IPS-18a (cell line): ENCODE results near the gene MMP13.
"Not testable (repeated sequence)": the region's sequence is repeated elsewhere in the genome, so short reads cannot be mapped to it uniquely, and the experiment has no call there.

Source experiments
- H3K27ac ChIP-seq: one replicate; pipeline ENCODE4 v1.5.1; 2013; ENCODE audit warnings: low read length
- H3K27me3 ChIP-seq: one replicate; pipeline ENCODE4 v1.6.1; 2013; ENCODE audit warnings: mild to moderate bottlenecking, low read length; ENCODE audit not compliant: control insufficient read depth, insufficient read depth
- H3K36me3 ChIP-seq: one replicate; pipeline ENCODE4 v1.6.1; 2013; ENCODE audit warnings: low read depth, low read length; ENCODE audit not compliant: control insufficient read depth
- H3K4me1 ChIP-seq: one replicate; pipeline ENCODE4 v1.6.1; 2013; ENCODE audit warnings: low read depth, low read length; ENCODE audit not compliant: control insufficient read depth
- H3K4me3 ChIP-seq: one replicate; pipeline ENCODE4 v1.5.1; 2013; ENCODE audit warnings: low read length
- H3K9ac ChIP-seq: one replicate; pipeline ENCODE4 v1.6.1; 2013; ENCODE audit warnings: mild to moderate bottlenecking, low read length, moderate library complexity
- H3K9me3 ChIP-seq: one replicate; pipeline ENCODE4 v1.6.1; 2013; ENCODE audit warnings: low read depth, low read length; ENCODE audit not compliant: control insufficient read depth

The MMP13 gene

GRCh38 chr11:102920118-102920684, 35.3 kb downstream of the MMP13 start:
- H3K9ac ChIP-seq = no peak overlapping the region
- H3K27me3 ChIP-seq = no peaks in the 10 kb centered on the region
- no peaks in the 10 kb centered on the region for H3K4me1 ChIP-seq
- H3K9me3 ChIP-seq = no peaks in the 10 kb centered on the region
- no peaks in the 10 kb centered on the region for H3K36me3 ChIP-seq
- no peak overlapping the region for H3K27ac ChIP-seq
- H3K4me3 ChIP-seq = no peak overlapping the region

GRCh38 chr11:102915044-102915375, 40.5 kb downstream of the MMP13 start:
- H3K36me3 ChIP-seq = no peaks in the 10 kb centered on the region
- peaks cover 9% of the 10 kb centered on the region for H3K4me1 ChIP-seq
- no peaks in the 10 kb centered on the region for H3K9me3 ChIP-seq
- no peak overlapping the region for H3K27ac ChIP-seq
- no peaks in the 10 kb centered on the region for H3K27me3 ChIP-seq
- H3K4me3 ChIP-seq = no peak overlapping the region
- no peak overlapping the region for H3K9ac ChIP-seq

GRCh38 chr11:102914238-102915043, 41.1 kb downstream of the MMP13 start:
- Histone ChIP-seq H3K9ac (no peak overlapping the region), H3K27ac (no peak overlapping the region), H3K4me3 (no peak overlapping the region), H3K36me3 (no peaks in the 10 kb centered on the region), H3K4me1 (peaks cover 9% of the 10 kb centered on the region), H3K27me3 (no peaks in the 10 kb centered on the region), H3K9me3 (no peaks in the 10 kb centered on the region)

- Histone ChIP-seq H3K4me1 (peaks cover 9% of the 10 kb centered on the region), H3K27ac (no peak overlapping the region), H3K36me3 (no peaks in the 10 kb centered on the region), H3K27me3 (no peaks in the 10 kb centered on the region), H3K4me3 (no peak overlapping the region), H3K9ac (no peak overlapping the region), H3K9me3 (no peaks in the 10 kb centered on the region)
Measured at GRCh38 chr11:102912482-102912830, 43.1 kb downstream of the MMP13 start.

- H3K36me3 ChIP-seq = no peaks in the 10 kb centered on the region
- no peaks in the 10 kb centered on the region for H3K9me3 ChIP-seq
- H3K27me3 ChIP-seq = no peaks in the 10 kb centered on the region
- H3K4me3 ChIP-seq = no peak overlapping the region
- no peak overlapping the region for H3K27ac ChIP-seq
- no peak overlapping the region for H3K9ac ChIP-seq
- peaks cover 9% of the 10 kb centered on the region for H3K4me1 ChIP-seq
Measured at GRCh38 chr11:102911758-102912481, 43.6 kb downstream of the MMP13 start.

- not testable (repeated sequence) for H3K4me3 ChIP-seq, H3K36me3 ChIP-seq, H3K27ac ChIP-seq, H3K4me1 ChIP-seq, H3K9me3 ChIP-seq, H3K27me3 ChIP-seq, H3K9ac ChIP-seq
Measured at GRCh38 chr11:102905848-102906247, 49.7 kb downstream of the MMP13 start.

GRCh38 chr11:102903895-102904294, 51.6 kb downstream of the MMP13 start:
- H3K9me3 ChIP-seq, H3K4me3 ChIP-seq, H3K4me1 ChIP-seq, H3K27me3 ChIP-seq, H3K36me3 ChIP-seq, H3K9ac ChIP-seq, H3K27ac ChIP-seq: not testable (repeated sequence)

GRCh38 chr11:102900346-102900745, 55.2 kb downstream of the MMP13 start:
- no peaks in the 10 kb centered on the region for H3K9me3 ChIP-seq
- H3K9ac ChIP-seq = no peak overlapping the region
- H3K4me3 ChIP-seq = no peak overlapping the region
- H3K36me3 ChIP-seq = no peaks in the 10 kb centered on the region
- no peak overlapping the region for H3K27ac ChIP-seq
- H3K4me1 ChIP-seq = no peaks in the 10 kb centered on the region
- no peaks in the 10 kb centered on the region for H3K27me3 ChIP-seq
